Loucy (cell line): ENCODE measurements around the gene C11orf42.

Source experiments
- H2AFZ ChIP-seq: fragments of 200-600 bp; sonication (generic); 2 replicates; pipeline ENCODE4 v1.6.0; 2016; ENCODE audit warnings: antibody characterized with exemption, mild to moderate bottlenecking, low read length, moderate library complexity
- H3F3A ChIP-seq: fragments of 200-600 bp; 2 replicates; pipeline ENCODE4 v1.6.0; 2016; ENCODE audit warnings: antibody characterized with exemption, low read depth, mild to moderate bottlenecking
- H3K27me3 ChIP-seq: fragments of 200-600 bp; sonication (generic); 2 replicates; pipeline ENCODE4 v1.6.1; 2014; ENCODE audit warnings: low read length, mild to moderate bottlenecking; ENCODE audit not compliant: insufficient read depth, poor library complexity, severe bottlenecking
- H3K36me3 ChIP-seq: fragments of 200-600 bp; sonication (generic); 2 replicates; pipeline ENCODE4 v1.6.1; 2016; ENCODE audit warnings: low read length; ENCODE audit not compliant: insufficient read depth
- H3K4me1 ChIP-seq: fragments of 200-600 bp; sonication (generic); 2 replicates; pipeline ENCODE4 v1.5.1; 2014; ENCODE audit warnings: low read length, mild to moderate bottlenecking; ENCODE audit not compliant: insufficient read depth, poor library complexity, severe bottlenecking
- H3K4me2 ChIP-seq: fragments of 200-600 bp; sonication (generic); 2 replicates; pipeline ENCODE4 v1.6.0; 2014; ENCODE audit warnings: antibody characterized with exemption, low read length, low read depth, mild to moderate bottlenecking; ENCODE audit not compliant: poor library complexity, severe bottlenecking
- H3K4me3 ChIP-seq: fragments of 200-600 bp; sonication (generic); 2 replicates; pipeline ENCODE4 v1.5.1; 2014; ENCODE audit warnings: low read length, mild to moderate bottlenecking, mixed read lengths; ENCODE audit not compliant: poor library complexity, severe bottlenecking
- H3K79me2 ChIP-seq: fragments of 200-600 bp; sonication (generic); 2 replicates; pipeline ENCODE4 v1.6.1; 2014; ENCODE audit warnings: low read length; ENCODE audit not compliant: insufficient read depth
- H3K9ac ChIP-seq: fragments of 200-600 bp; sonication (generic); 2 replicates; pipeline ENCODE4 v1.6.0; 2014; ENCODE audit warnings: mild to moderate bottlenecking, low read depth, low read length, moderate library complexity; ENCODE audit not compliant: poor library complexity, severe bottlenecking
- H3K9me2 ChIP-seq: fragments of 200-600 bp; sonication (generic); replicated peaks from 2 replicates; pipeline ENCODE4 v1.6.1; 2016; ENCODE audit warnings: low read depth, low read length, mixed read lengths
- H3K9me3 ChIP-seq: fragments of 200-600 bp; sonication (generic); 2 replicates; pipeline ENCODE4 v1.6.1; 2014; ENCODE audit warnings: mild to moderate bottlenecking, antibody characterized with exemption, low read length, low read depth; ENCODE audit not compliant: insufficient read depth
- H4K20me1 ChIP-seq: fragments of 200-600 bp; sonication (generic); 2 replicates; pipeline ENCODE4 v1.6.0; 2014; ENCODE audit warnings: antibody characterized with exemption, low read length, mild to moderate bottlenecking; ENCODE audit not compliant: insufficient read depth, poor library complexity, severe bottlenecking
- CTCF ChIP-seq: fragments of 200-600 bp; sonication (generic); conservative IDR thresholded peaks from 2 replicates; pipeline ENCODE4 v1.5.1; 2014; ENCODE audit warnings: mild to moderate bottlenecking, antibody characterized with exemption, low read length
- EZH2phosphoT487 ChIP-seq: fragments of 200-600 bp; IDR thresholded peaks from 2 replicates; pipeline ENCODE4 v1.6.1; 2018; ENCODE audit warnings: antibody characterized with exemption, mild to moderate bottlenecking, moderate library complexity, borderline replicate concordance

Gene C11orf42

GRCh38 chr11:6197466-6198200, 7.7 kb upstream of the C11orf42 start:
- Histone ChIP-seq H3K36me3 (no peaks in the 10 kb centered on the region), H3K79me2 (no peaks in the 10 kb centered on the region), H3K9ac (no peak overlapping the region), H3K9me2 (no peaks in the 10 kb centered on the region), H3K4me2 (no peak overlapping the region), H3K4me1 (peaks cover 9% of the 10 kb centered on the region), H3K27me3 (no peaks in the 10 kb centered on the region), H3F3A (no peaks in the 10 kb centered on the region), H3K9me3 (no peaks in the 10 kb centered on the region), H4K20me1 (no peaks in the 10 kb centered on the region), H2AFZ (no peak overlapping the region), H3K4me3 (no peak overlapping the region)
- TF ChIP-seq EZH2phosphoT487 = no peak
- TF ChIP-seq CTCF = no peak

- Histone ChIP-seq H2AFZ (no peak within 1 kb of the TSS), H3K4me2 (no peak within 1 kb of the TSS), H3K4me1 (peaks cover 14% of the 10 kb centered on the region), H3K36me3 (no peaks in the 10 kb centered on the region), H3K79me2 (no peaks in the 10 kb centered on the region), H3K9ac (no peak within 1 kb of the TSS), H3K4me3 (no peak within 1 kb of the TSS), H3K9me2 (no peaks in the 10 kb centered on the region), H4K20me1 (no peaks in the 10 kb centered on the region), H3F3A (no peaks in the 10 kb centered on the region), H3K27me3 (no peaks in the 10 kb centered on the region), H3K9me3 (no peaks in the 10 kb centered on the region)
- TF ChIP-seq CTCF = no peak
- TF ChIP-seq EZH2phosphoT487 = no peak
These were observed 6.1 kb upstream of the C11orf42 start, which contains the start of gene OR52W1 for GRCh38 chr11:6199174-6199810. Gene OR52W1, plus strand, starts transcription at chr11:6199224. Its CDS starts 0 bp downstream, at chr11:6199224.

GRCh38 chr11:6200975-6201374, 4.4 kb upstream of the C11orf42 start:
- Histone ChIP-seq H3K36me3 (no peaks in the 10 kb centered on the region), H3K9me2 (no peaks in the 10 kb centered on the region), H3K9ac (no peak overlapping the region), H3K4me1 (peaks cover 13% of the 10 kb centered on the region), H3K4me2 (no peak overlapping the region), H3K27me3 (no peaks in the 10 kb centered on the region), H3K79me2 (no peaks in the 10 kb centered on the region), H3K4me3 (no peak overlapping the region), H3K9me3 (no peaks in the 10 kb centered on the region), H4K20me1 (no peaks in the 10 kb centered on the region), H3F3A (no peaks in the 10 kb centered on the region), H2AFZ (no peak overlapping the region)
- TF ChIP-seq EZH2phosphoT487 (no peak), CTCF (no peak)
